NCI-H69 (cell line): ENCODE measurements around the gene KREMEN1.

Experiments used
- DNase-seq: peaks from one replicate; lab custom pipeline; 2025; lab: John Stamatoyannopoulos, UW

The KREMEN1 gene

DNA sequence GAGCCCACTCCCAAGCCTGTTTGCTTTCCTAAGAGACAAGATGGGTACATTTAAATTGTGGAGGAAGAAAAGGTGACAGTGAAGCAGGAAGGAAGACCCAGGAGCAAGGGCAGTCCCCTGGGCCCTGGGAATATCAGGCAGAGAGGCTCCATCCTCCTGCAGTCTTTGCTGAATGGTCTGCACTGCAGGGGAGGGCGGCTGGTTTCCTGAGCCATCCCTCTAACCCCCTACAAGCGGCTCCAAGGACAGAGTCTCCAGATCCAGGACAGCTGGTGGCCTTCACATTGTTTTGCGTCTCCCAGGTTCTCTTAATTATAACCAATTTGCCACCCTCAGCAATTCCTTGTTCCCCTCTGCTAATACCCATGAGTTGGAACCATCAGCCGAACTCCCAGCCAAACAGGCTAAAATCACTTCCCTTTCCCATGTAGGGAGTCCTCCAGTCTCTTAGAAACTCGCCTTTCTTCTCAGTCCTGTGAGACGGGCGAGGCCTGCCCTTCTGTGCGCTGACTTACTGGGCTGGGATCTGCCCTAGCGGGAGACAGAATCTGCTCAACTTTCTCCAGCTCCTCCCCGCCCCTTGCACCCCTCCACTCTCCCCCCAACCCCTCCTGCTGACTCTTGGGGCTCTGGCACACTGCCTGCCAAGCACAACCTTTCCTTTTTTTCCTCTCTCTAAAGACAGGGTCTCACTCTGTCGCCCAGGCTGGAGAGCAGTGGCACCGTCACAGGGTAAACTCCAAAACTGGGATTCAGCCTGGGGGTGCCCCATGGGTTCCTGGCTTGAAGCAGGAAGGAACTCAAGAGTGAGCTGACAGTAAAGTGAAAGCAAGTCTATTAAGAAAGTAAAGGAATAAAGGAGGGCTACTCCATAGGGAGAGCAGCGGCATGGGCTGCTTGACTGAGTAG is 79.5 kb downstream of the KREMEN1 start:
- peak; percentile 94 for DNase-seq

DNA sequence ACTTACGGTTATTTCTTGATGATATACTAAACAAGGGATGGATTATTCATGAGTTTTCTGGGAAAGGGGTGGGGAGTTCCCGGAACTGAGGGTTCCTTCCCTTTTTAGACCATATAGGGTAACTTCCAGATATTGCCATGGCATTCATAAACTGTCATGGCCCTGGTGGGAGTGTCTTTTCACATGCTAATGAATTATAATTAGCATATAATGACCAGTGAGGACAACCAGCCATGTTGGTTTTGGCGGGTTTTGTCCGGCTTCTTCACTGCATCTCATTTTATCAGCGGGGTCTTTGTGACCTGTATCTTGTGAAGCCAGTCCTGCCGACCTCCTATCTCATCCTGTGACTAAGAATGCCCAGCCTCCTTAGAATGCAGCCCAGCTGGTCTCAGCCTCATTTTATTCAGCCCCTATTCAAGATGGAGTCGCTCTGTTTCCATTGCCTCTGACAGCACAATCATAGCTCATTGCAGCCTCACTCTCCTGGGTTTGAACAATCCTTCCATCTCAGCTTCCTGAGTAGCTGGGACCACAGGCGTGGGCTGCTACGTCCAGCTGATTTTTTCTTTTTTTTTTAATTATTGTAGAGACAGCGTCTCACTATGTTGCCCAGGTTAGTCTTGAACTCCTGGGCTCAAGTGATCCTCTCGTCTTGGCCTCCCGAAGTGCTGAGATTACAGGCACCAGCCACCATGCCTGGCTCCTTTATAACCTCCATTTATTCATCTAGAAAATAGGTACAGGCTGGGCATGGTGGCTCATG is 80.3 kb downstream of the KREMEN1 start:
- DNase-seq = peak; percentile 39

- peak; percentile 90 for DNase-seq
Observed at GRCh38 chr22:29154364-29155048, 81.7 kb downstream of the KREMEN1 start.

DNA sequence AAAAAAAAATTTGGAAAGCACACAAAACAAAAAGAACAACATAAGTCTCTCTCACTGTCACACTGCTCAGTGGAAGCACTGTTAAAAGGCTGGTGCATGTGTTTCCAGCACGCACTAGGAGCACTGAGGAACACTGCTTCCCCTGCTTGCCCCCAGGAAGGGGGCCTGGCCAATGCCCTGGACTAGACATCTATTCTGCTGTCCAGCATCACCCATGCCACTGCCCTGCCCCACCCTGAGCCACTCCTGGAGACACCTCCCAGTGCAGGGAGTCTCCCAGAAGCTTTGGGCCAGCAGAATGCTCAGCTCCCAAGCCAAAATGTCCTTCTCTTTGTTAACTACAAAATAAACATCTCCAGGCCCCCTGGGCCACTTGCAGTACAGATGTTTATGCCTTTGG is 83.1 kb downstream of the KREMEN1 start:
- DNase-seq = no peak

- DNase-seq = peak; percentile 57
Observed at GRCh38 chr22:29156507-29156906, 83.7 kb downstream of the KREMEN1 start.

DNA sequence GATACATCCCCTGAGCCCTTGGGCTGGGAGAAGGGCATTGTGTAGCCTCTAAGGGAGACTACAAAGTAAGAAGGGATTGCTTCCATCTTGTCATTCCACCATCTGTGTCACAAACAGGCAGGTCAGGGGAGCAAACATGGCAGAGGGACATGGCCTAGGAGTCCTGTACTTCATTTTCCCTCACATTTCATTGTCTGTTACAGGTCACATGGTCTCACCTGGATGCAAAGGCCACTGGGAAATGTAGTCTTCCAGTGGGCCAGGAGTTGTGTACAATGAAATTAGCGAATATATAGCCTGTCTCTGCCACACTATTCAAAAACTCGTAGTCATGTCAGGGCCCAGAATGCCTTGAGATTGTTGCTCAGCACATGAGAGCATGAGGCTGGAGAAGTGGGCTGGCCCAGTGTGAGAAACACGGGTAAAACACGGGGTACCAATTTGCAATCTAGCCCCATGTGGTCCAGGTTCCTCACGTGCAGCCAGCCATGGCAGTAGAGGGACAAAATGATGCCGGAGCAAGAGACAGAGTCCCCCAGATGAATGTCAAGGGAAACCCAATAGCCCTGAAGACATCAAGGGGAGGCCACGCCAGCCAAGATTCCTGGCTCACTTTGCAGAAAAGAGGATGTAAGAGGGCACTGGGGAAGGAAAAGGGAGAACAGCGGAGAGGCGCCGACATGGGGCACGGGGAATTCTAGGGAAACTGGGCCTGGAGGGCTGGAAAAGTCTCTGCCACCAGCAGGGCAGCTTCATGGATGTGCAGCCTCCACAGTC is 85.1 kb downstream of the KREMEN1 start:
- DNase-seq = no peak

DNA sequence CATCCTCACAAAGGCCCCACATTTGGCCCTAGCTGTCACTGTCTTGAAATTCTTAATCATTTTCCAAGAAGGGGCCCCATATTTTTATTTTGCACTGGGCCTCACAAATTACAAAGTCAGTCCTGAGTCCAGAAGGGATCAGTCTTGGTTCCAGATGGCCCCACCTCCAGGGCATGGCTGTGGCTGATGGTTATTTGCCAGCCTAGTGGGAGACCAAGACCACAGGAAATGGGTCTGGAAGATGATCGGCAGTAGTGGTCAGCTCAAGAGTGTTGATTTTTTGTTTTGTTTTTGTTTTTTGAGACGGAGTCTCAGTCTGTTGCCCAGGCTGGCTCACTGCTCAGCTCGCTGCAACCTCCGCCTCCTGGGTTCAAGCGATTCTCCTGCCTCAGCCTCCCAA is 85.7 kb downstream of the KREMEN1 start:
- no peak for DNase-seq

GRCh38 chr22:29163808-29164207 is 91.0 kb downstream of the KREMEN1 start:
- no peak for DNase-seq

DNA sequence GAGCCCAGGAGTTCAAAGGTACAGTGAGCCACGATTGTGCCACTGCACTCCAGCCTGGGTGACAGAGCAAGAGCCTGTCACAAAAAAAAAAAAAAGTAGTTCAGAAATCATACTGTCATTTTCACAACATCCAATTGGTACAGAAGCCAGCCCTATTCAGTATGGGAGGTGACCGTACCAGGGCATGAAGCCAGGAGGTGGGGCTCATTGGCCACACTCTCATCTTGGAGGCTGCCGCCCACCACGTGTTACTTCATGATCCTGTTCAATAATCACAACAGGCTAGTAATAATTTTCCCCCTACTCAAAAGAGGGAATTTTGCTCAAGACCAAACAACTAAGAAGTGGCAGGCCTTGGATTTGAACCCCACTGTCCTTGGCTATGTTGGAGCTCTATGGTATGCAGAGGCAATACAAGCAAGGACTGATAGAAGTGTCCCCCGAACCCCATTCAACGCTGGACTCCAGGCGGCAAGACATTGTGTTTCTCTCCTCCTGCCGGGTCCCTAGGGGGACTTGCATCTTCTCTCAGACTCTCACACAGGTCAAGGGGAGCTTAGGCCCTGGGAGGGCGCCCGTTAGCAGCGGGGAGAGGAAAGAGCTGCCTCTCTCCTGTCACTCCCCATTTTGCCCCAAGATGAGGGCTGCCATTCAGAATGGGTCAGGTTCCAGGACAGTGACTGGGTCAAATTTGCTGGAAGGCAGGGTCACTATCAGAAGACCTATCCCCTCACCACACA is 92.7 kb downstream of the KREMEN1 start:
- no peak for DNase-seq

DNA sequence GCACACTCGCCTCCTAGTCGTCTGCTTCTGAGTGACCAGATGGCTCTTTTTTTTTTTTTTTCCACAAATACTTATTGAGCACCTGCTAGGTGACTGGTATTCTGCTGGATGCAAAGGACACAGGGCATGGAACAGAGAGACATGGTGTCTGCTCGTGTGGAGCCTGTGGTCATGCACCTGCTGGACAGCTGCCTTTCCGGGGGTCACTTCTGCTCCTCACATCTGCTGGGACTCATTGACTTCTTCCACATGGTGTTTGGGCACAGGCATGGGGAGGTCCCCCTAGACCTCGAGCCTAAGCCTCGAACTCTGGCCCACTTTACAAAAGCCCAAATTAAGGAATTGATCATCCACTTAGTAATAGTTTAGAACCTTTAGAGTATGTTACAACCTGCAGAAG is 93.3 kb downstream of the KREMEN1 start:
- DNase-seq = no peak

GRCh38 chr22:29167032-29167911 is 94.4 kb downstream of the KREMEN1 start:
- DNase-seq = no peak

DNA sequence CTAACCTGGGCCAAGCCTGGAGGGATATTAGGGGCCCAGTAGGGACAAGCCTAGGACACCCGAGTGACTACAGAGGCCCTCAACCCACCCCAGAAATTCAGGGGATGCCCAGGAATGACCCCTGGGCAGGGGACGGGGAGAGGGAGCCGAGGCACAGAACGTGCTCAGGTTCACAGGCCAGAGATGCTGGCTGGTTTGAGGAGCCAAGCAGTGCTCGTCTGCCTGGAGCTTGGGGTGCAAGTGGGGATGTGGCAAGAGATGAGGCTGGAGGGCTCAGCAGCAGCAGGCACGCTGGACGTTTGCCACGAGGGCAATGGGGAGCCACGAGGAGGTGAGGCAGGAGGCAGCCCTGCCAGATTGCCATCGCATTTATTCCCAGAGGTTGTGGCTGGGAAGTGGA is 98.9 kb downstream of the KREMEN1 start:
- no peak for DNase-seq

GRCh38 chr22:29172216-29172615 is 99.4 kb downstream of the KREMEN1 start:
- DNase-seq = no peak

GRCh38 chr22:29175312-29175835 is 102.5 kb downstream of the KREMEN1 start:
- no peak for DNase-seq

GRCh38 chr22:29183971-29184848 is 111.4 kb downstream of the KREMEN1 start:
- DNase-seq = no peak

- DNase-seq = no peak
Observed at GRCh38 chr22:29184849-29185490, 112.1 kb downstream of the KREMEN1 start.

- DNase-seq = no peak
Observed at GRCh38 chr22:29186302-29186701, 113.5 kb downstream of the KREMEN1 start.

DNA sequence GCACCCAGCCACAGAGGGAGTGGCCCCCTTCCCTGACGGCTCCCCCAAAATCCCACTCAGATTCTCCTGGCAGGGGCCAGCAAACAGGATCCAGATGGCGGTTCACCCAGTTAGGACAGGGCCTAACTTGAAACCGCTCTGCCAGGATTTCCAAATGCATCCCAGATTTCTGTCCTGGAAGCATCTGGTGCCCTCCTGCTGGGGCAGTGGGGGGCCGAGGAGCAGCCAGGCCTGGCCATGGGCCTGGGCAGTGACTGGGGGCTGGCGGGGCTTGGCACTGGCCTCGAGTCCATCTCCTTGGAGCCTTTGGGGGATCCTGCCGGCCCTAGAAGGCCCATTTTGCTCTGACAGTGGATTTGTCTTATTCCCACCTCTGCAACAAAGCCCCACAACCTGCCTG is 115.0 kb downstream of the KREMEN1 start:
- no peak for DNase-seq
